ENCODE data around the gene MARK4. TPM values are rescaled to one million over a fixed set of nuclear protein-coding genes. Genes with fewer than 3 reads are reported as not detected.

Gene MARK4
- total RNA-seq, 4 donors from 2014 or later: 13.5 to 51.5 (median 15.5) TPM

DNA sequence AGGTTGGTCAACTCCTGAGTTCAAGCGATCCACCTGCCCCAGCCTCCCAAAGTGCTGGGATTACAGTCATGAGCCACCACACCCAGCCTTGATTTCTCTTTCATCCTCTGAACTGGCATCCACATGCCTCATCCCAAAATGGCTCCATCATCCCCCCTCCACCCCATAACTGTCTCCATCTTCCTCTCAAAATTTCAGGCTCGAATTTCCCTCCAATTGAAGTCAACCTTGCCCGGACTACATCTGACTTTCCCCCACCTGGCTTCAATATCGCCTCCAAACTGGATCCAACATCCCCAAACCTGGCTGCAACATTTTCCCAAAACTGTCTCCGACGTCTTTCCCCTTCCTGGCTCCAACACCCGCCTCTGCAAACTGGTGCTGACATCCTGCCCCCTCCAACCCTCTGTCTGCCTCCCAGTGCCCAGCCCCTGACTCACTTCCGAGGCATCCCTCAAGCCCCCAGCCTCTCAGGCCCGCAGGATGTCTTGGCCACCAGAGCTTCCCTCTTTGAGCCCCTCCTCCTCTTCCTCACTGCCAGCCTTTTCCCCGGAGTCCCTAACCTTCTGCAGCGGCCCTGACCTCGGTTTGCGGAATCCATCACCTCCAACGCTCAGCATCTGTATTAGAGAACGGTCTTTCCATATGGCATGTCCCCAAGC lies 6.8 kb upstream of the MARK4 start:
- Histone ChIP-seq H3K36me3 (no peaks in the 10 kb centered on the region), H3K27ac (no peak overlapping the region), H3K4me1 (no peaks in the 10 kb centered on the region), H3K4me3 (no peak overlapping the region), H3K9me3 (no peaks in the 10 kb centered on the region), H3K27me3 (no peaks in the 10 kb centered on the region)
- DNase-seq: no peak
- intact Hi-C loops (cut with DNase I; ENCODE audit: low total_unique reads): no loop called here
- TF ChIP-seq CTCF (IDR thresholded peaks at IDR 0.05): no peak
- TF ChIP-seq POLR2A (IDR thresholded peaks at IDR 0.05): no peak

- H3K27ac ChIP-seq: peak within 1 kb of the TSS; percentile 44 to 57
- peaks cover 0 to 4% of the 10 kb centered on the region in 2 donors for H3K4me1 ChIP-seq
- DNase-seq: no peak
- no peaks in the 10 kb centered on the region for H3K27me3 ChIP-seq
- no peak for TF ChIP-seq CTCF (IDR thresholded peaks at IDR 0.05)
- TF ChIP-seq POLR2A (IDR thresholded peaks at IDR 0.05): no peak
- no peaks in the 10 kb centered on the region for H3K9me3 ChIP-seq
- intact Hi-C loops (cut with DNase I; ENCODE audit: low total_unique reads): no loop called here
- H3K4me3 ChIP-seq: no peak within 1 kb of the TSS
- no peaks in the 10 kb centered on the region for H3K36me3 ChIP-seq
Measured at GRCh38 chr19:45245334-45245787, 5.7 kb upstream of the MARK4 start, which contains the start of gene EXOC3L2. Gene EXOC3L2, minus strand, starts transcription at chr19:45245407. Its CDS starts 6,362 bp downstream, at chr19:45239045.

GRCh38 chr19:45245826-45246225 lies 5.2 kb upstream of the MARK4 start:
- Histone ChIP-seq H3K27ac (peak overlapping the region; percentile 44 to 57), H3K4me1 (peaks cover 0 to 7% of the 10 kb centered on the region in 2 donors), H3K4me3 (no peak overlapping the region), H3K27me3 (no peaks in the 10 kb centered on the region), H3K36me3 (no peaks in the 10 kb centered on the region), H3K9me3 (no peaks in the 10 kb centered on the region)
- TF ChIP-seq CTCF (IDR thresholded peaks at IDR 0.05) (no peak), POLR2A (IDR thresholded peaks at IDR 0.05) (no peak)
- no peak for DNase-seq
- intact Hi-C loops (cut with DNase I; ENCODE audit: low total_unique reads): no loop called here

DNA sequence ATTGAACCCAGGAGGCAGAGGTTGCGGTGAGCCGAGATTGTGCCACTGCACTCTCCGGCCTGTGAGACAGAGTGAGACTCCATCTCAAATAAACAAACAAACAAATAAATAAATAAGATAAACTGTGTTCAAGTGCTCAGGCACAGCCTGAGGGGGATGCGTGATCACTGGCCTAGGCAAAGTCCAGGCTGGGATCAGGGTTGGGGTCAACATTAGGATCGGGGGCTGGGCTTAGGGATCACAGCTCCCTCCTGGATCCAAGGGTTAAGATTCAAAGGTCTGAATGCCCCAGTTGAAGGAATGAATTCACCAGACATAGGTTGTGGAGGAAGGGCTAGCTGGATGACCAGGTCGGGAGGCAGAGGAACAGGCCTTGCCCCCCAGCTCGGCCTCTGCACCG lies 3.9 kb upstream of the MARK4 start:
- intact Hi-C loops (cut with DNase I; ENCODE audit: low total_unique reads): no loop called here

More for the DNA sequence above, 3.9 kb upstream of the MARK4 start:
- no peak for DNase-seq
- no peaks in the 10 kb centered on the region for H3K27me3 ChIP-seq
- no peaks in the 10 kb centered on the region for H3K9me3 ChIP-seq
- no peak overlapping the region for H3K4me3 ChIP-seq
- H3K36me3 ChIP-seq: no peaks in the 10 kb centered on the region
- no peak overlapping the region for H3K27ac ChIP-seq
- H3K4me1 ChIP-seq: peaks cover 0 to 7% of the 10 kb centered on the region in 2 donors
- no peak for TF ChIP-seq CTCF (IDR thresholded peaks at IDR 0.05)
- TF ChIP-seq POLR2A (IDR thresholded peaks at IDR 0.05): no peak
